ENCODE measurements around the gene RPTOR.

RPTOR gene

DNA sequence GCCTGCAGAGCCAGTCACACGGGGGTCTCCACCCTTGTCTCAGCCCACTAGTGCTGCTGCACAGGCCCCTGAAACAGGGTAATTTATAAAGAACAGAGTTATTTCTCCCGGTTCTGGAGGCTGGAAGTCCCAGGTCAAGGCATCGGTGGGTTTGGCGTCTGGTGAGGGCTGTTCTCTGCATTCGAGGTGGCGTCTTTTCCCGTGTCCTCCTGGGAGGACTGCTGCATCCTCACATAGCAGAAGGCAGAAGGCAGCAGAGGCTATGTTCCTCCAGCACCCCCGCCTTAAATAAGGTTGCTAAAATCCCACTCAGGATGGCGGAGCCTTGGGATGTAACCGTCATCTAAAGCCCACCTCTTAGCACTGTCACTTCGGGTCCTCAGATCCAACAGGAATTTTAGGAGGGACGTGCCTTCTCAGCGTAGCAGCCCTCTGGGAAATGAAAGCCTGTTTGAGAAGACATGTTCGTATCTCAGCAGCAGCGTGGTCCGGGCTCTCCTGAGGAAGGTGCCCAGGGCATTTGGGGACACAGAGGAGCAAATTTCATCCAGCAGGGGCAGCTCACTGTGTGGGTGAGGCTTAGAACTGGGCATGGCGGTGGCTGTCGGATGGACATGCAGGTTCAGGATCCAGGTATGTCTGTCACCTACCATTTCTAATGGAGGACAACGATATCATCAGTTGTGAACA is 225.4 kb downstream of the RPTOR start:
- DNase-seq: no peak

DNA sequence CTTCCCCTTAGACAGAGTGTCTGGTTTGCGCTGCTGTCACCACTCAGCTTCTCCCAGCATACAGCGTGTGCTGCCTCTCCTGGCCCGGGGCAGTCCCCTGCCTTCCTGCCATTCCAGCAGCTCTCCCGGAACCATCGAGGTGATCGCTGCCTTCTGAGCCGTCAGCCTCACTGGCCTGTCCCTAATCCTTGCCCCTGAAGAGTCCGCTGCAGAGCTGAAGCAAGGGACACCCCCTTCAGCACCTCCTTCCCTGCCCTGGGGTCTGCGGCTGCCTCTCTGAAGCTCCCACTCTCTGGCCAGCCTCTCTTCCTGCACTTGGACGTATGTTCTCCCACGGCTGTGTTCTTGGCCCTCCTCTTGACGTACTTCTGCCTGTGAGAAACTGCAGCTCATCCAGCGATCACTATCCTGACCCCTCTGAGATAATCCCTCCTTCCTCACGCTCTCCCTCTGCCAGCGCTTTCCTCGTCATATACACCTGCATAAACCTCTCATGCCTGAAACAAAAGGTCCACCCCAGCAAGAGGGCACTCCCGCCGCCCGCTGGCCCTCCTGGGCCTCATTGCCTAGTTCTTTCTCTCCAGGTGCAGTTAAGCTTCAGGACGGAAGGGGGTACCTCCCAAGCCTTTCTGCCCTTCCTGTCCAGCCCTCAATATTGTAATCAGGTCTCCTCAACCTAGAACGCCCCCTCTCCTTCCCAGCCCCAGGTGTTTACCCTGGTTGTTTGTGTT is 226.4 kb downstream of the RPTOR start:
- no peak for DNase-seq

DNA sequence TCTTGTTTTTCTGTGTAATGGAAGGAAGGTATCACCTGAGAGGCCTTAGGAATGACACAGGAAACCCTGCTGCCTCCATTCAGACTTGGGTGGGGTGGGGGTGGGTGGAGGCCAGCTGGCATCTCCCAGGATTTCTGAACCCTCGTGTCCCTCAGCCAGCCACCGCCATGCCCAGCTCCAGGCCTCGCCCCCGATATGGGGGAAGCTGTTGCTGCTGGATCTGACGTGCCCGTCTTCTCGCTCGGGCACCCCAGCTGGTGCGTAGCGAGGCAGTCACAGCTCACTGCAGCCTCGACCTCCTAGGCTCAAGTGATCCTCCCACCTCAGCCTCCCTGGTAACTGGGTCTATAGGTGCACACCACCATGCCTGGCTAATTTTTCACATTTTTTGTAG is 227.0 kb downstream of the RPTOR start:
- DNase-seq: no peak

DNA sequence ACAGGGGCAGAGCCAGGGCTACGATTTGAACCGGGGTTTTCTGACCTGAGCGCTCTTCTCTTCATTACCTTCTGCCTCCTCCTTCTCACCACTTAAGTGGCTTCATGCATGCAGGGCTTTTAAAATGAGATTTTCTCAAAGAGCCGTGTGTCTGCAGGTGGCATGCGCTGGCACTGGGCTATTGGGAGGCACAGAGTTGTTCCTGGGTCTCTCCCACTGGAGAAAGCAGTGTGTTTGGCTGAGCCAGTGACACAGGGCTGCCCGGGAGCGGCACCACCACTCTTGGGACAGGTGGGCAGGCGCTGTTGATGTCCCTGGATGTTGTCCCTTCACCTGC is 228.2 kb downstream of the RPTOR start:
- DNase-seq: no peak

DNA sequence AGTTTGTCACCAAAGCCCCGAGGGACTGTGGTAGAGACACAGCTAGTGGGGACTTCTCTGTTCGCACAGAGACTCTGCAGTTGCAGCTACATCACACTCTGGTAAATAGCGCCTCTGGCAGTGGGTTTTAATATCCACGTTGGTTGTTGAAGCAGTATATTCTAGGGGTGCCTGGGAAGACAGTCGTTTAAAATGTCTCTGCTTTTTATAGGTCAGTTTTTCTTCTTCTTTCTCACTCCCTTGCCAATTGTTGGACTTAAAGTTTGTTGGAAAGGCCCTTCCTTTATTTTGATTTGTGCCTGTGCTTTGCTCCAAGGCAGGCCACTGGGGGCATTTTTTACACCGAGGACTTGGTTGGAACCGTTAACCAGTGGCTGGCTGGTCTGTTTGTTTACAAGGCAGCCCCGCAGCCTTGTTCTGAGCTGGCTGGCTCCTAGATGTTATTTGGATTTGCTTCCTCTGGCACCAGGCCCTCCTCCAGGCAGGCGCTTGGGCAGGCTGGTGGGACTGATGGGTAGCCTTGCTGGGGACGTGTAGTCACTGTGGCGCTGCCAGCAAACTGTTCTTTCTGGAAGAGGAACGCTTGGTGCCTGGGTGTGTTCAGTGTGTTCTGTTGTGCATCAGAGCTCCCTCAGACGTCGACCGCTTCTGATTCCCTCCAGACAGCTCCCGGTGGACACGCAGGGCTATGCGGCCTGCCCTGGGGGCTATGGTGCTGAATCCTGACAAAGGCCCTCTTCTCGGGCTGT is 228.8 kb downstream of the RPTOR start:
- DNase-seq: peak; percentile 47

DNA sequence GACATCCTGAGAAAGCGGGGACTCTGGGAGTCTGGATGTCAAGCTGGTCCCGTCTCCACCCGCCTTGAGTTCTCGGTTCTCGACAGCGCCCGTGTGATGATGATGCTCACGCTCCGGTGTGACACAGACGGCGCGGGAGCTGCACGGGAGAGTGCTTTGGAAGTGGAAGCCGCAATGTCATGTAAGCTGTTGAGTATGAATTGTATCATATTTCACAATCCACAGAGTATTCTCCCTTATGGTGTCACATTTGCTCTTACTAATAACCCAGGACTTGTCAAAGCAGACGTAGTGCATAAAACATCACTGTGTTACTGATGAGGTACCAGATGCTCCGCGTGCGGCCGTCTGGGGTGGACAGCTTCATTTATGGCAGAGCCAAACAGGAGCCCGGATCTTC is 229.5 kb downstream of the RPTOR start:
- peak; percentile 36 for DNase-seq

DNA sequence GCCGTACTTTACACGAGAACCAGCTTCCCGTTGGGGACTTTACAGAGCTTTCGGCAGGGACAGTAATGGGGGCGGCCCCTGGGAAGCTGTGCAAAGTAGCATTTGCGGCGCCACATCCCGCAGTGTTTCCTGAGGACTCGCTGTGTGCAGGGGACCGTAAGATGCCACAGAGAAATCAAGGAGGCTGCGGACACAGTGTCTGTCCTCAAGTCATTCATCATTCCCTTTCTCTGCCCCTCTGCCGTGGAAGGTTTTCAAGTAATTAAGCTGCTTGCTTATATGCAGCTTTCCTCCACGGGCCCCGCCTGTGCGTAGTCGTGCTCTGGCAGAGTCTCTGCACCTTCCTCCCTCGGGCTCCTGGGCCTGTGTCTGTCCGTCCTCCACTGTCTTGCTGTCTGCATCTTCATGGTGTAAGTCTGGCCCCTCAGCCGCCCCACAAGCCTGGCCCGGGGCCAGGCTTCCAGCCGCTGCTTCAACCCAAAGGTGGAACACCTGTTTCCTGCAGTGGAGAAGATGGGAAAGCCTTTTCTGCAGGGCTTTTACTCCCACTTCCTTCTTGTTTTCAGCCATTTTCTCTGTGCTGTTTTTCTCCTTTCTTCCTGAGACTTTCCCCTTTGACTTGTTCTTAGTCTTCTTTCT is 230.1 kb downstream of the RPTOR start:
- no peak for DNase-seq

DNA sequence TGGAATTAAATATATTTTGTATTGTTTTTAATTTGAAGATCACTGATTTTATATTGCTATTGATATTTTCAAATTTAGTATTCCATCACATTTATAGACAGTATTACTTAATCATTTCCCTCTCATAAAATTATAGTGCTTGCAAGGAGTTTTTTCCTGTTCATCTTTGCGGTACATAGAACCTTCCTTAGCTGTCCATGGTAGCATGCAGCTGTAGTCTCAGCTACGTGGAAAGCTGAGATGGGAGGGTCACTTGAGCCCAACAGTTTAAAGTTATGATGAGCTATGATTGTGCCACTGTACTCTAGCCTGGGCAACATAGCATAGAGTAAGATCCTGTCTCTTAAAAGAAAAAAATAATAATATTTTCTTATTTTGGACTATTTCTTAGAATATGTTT is 231.2 kb downstream of the RPTOR start:
- no peak for DNase-seq

DNA sequence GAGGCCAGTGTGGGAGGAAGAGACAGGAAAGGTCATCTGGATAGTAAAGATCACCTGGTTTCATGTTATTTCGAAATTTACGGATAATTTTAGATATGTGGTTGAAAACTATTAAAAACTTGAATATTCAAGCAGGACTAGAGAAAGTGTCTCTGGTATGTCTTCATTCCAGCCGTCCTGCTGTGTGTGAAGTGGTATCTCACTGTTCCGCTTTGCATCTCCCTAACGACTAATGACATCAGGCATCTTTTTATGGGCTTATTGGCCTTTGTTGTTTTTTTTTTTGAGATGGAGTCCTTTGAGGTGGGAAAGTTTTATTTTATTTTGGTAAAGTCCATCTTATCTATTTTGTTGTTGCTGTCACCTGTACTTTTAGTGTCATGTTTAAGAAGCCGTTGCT is 232.6 kb downstream of the RPTOR start:
- peak; percentile 34 for DNase-seq

DNA sequence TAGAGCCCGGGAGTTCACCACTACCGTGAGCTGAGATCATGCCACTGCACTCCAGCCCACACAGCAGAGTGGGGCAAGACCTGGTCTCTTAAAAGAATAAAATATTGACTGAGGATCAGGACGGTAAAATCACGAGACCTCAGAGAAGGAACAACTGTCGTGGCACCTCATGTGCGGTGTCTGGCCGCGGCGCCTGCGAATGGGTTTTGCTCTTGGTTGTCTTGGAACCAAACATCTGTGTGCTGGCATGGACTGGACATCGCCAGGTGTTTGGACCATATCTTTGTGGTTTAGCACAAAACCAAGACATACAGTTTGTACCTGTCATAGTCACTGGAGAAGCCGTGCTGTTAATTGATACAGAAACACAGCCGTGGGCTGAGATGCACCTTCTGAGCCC is 234.1 kb downstream of the RPTOR start:
- DNase-seq: no peak

DNA sequence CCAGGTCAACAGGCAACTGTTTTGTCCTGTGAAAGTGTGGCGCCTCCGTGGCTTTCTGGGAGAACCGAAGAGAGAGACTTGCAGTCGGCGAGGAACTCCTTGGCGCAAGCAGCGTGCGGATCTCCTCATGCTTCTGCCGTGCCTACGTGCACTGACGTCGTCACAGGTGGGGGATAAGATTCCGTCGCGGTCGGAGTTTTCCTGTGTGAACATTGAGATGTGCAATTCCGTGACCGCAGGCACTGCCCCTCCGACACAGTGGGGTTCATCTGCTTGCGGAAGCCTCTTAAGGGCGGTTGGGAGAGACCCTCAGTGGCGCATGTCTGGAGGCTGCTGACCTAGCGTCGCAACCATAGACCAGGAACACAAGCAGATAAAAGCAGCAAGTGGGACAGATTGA is 234.7 kb downstream of the RPTOR start:
- DNase-seq: no peak

DNA sequence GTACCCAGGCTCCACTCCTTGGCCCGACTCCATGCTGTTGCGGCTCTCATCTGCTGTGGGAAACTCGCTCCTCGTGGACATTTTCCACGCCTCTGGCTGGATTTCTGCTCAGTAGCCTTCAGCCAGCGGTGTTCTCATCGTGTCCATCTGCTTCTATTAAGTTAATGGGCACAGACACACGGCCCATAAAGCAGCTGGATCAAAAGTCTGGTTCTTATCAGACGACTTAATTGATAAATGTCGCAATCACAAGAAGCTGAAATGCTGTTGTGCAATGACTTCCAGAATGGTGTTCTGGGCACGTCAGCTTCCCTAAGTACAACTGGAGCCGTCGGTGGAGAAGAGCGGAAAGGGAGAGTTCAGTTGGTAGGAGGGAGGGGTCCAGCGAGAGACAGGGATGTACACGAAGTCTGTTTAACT is 235.3 kb downstream of the RPTOR start:
- DNase-seq: peak; percentile 56

DNA sequence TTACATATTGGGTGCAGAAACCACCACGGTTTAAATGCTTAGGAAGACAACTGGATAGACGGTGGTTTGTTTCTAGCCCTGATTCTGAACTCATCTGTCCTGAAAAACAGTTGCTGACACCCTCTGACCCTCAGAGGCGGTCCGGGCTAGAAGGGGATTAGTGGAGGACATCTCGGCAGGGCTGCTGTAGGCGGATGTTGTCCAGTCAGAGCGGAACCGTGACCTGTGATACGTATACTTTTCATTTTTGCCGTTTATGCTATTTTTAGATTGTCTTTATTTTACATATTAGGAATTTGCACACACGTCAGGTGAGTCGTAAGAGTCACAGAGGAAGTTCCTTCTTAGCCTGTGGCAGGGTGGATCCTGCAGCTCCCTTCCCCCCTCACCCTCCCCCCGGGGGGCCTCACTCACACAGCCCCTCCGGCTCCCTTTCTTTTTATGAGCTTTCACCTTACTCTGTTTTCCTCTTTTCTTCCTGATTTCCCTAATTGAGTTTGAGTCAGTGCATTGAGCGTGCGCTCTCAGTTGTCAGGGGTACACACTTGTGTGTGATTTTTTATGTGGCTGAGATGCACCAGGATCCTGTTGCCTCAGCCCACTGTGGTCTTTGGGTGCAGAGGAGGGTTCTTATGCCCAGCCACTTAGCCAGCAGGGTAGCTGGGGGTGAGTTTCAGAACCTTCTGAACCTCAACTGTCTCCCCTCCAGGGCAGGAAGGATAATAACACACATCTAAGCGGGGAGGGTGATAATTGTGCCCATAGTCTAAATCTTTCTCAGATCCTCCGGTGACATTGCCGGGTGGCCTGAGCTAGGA is 236.0 kb downstream of the RPTOR start:
- DNase-seq: no peak

DNA sequence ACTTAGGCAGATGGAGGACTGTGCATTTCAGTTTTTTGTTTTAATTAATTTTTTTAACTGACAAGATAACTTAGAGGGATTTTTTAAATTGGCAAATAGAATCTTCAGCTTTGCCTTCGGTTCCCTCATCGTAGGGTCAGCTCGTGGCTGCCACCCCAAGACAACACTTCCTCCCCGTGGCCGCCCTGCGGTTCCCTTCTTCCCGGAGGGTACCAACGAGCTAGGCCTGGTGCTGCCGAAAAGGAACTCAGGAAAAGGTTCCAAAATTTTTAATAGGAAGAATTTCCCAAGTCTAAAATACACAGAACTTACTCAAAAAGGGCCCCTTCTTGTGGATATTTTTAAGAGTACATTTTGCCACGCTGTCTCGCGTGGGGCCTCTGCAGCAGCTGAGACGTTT is 236.6 kb downstream of the RPTOR start:
- DNase-seq: no peak

DNA sequence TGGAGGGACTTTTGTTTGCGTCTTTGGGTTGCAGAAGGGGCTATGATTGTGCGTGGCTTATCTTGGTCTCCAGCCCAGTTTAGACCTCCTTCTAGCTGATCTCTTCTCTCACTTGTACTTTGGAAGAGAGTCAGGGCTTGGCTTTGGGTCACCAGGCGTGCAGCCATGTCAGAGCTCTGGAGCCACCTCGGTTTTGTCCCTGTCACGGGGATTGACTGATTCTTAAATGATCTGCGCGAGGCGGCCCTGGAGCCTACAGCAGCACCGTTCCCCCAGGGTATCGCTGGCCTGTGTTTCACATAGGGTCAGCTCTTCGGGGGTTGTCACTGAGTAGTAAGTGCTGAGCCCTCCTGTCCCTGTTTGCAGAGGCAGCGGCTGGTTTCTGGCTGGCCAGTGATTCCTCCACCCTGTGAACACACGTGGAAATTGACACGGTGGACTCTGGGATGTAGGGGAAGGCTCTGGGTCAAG is 237.2 kb downstream of the RPTOR start:
- no peak for DNase-seq

DNA sequence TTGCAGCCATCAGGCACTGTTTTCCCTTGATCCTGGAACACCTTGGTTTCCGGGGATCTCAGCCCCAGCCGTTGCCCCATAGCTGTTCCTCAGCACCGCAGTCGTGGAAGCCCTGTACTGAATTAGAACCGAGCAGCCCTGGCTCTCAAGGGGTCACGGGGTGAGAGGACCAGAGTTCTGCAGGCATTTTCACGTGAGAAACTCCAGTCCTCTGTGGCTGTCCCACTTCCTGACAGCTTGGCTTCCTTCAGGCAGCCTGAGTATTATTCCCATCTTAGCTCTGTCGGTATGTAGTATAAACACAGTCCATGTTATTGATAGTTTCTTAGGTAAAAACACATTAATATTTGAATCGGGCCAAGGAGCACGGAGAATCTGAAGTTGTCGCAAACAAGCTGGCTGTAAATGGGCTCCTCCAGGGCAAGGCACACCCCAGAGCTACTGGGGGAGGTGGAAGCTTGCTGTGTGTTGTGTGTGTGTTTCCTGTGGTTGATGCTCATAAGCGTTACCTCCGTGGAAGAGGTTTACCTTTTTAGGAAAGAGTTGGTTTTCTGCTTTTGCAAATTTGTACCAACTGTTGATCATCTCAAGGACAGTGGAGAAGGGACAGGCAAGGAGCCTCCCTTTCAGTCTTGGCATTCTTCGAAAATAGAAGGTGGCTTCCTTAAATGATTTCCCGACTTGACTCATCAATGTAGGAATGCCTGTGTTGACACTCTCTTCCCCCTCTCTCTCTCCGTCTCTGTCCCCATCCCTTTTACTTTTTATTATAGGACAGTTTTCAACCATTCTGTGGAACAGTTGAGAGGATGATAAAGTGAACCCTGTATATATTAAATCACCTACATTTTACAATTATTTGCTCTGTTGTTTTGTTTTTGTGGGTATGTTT is 238.1 kb downstream of the RPTOR start:
- peak; percentile 49 for DNase-seq

DNA sequence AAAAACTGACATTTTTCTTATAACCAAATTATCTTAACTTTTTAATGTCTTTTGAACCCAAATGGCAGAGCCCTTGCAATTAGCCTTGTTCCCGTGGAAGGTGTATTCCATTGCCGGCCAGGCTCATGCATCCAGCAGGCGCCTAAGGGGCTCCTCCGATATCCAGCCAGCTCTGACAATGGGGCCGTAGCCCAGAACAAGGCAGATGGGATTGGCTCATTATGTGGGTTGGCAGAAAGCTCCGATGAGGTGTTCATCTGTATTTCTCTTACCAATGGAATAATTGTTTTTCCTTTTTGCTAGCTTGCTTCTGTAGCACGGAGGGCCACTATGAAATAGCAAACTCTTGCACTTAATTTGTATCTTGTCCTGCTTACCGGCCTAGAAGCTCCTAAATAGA is 238.8 kb downstream of the RPTOR start:
- DNase-seq: no peak

DNA sequence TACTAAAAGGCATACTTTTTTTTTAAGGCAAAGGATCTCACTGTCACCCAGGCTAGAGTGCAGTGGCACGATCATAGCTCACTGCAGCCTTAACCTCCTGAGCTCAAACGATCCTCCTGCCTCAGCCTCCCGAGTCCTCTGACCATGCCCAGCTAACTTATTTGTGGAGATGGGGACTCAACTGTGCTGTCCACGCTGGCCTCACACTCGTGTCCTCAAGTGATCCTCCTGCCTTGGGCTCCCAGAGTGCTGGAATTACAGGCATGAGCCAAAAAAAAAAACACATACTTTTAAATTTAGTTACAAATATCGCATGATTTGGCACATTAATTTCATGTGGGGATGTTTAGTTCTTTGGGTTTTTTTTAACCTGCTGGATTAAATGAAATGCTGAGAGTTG is 239.3 kb downstream of the RPTOR start:
- peak; percentile 54 for DNase-seq

DNA sequence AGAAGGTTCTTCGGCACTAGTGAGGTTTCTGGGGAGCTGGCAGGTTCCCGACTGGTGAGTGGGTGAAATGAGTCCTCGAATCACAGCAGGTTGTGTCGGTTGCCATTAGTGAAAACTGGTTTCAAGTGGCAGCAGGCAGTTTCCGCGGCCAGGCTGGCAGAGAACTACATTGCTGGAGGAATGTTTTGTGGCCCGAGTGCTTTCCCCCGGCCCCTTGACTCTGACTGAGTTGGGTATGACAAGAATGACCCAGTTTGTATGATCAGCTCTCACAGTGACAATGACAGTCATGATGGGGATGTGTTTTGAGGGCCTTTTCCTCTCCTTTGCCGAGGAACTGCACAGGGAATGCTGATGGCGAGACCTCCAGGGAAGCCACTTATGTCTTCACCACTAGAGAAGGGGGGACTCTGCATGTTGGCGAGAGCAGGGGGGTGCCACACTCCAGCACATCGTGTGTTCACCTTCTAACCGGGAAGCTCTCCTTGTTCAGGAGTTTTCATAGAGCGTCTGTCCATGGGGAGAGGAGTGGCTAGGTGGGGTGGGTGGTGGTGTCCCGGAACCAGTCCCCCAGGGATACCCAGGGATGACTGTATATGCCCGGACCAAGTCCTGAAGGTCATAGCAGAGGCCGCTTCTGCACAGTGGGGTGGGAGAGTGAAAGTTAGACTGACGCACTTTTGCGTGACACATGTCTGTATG is 241.0 kb downstream of the RPTOR start:
- peak; percentile 34 for DNase-seq

DNA sequence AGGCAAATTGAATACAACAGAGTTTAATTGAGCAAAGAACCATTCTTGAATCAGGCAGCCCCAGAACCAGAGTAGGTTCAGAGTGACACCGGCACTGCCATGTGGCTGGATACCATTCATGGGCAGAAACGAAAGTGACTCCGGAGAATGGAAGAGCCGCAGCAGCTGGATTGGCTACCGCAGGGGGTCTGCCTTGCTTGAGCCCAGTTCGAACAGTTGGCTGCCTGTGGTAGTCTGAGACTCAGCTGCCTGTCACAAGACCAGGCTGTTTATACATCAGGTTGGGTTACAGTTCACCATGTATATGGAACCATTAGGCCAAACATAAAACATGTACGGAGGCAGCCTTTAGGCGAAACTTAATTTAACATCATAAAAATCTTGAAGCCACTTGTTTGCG is 241.8 kb downstream of the RPTOR start:
- DNase-seq: peak; percentile 50

DNA sequence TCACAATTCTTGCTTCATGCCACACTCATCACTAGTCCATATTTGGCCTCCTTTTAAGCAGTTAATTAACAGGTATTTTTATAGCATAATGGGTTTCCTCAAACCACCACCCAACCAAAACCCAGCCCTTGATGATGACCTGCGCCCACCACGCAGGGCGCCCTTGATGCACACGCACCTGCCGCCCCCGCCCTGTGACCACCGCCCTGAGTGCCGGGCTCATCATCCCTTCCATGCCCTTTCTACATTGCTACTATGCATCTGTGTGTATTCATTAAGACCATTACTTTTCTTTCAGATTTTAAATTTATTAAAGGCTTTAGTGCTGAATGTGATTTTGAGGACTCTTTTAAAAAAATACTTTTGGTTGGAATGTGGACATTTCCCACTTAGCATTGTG is 242.2 kb downstream of the RPTOR start:
- no peak for DNase-seq

All from fibroblast of skin of scalp (primary cell).